ENCODE results near the gene EPHA8.

Gene EPHA8

GRCh38 chr1:22550021-22550420, 13.3 kb upstream of the EPHA8 start:
- DNase-seq (ENCODE audit: low read depth): no peak
- H3K4me3 ChIP-seq (ENCODE audit: low read depth, low read length): no peak overlapping the region
- TF ChIP-seq MYC (IDR thresholded peaks at IDR 0.05; ENCODE audit: low read depth, low read length): no peak
- no peak for TF ChIP-seq CTCF (IDR thresholded peaks at IDR 0.05; ENCODE audit: low read depth, low read length)
- TF ChIP-seq MAX (IDR thresholded peaks at IDR 0.05; ENCODE audit: low read depth, low read length): no peak
- no peak for TF ChIP-seq POLR2A (IDR thresholded peaks at IDR 0.05; ENCODE audit: extremely low read depth, insufficient read length)

GRCh38 chr1:22551591-22551990, 11.7 kb upstream of the EPHA8 start:
- H3K4me3 ChIP-seq (ENCODE audit: low read depth, low read length): no peak overlapping the region
- DNase-seq (ENCODE audit: low read depth): no peak
- TF ChIP-seq MAX (IDR thresholded peaks at IDR 0.05; ENCODE audit: low read depth, low read length) (no peak), CTCF (IDR thresholded peaks at IDR 0.05; ENCODE audit: low read depth, low read length) (no peak), POLR2A (IDR thresholded peaks at IDR 0.05; ENCODE audit: extremely low read depth, insufficient read length) (no peak), MYC (IDR thresholded peaks at IDR 0.05; ENCODE audit: low read depth, low read length) (no peak)

GRCh38 chr1:22552021-22552420, 11.3 kb upstream of the EPHA8 start:
- TF ChIP-seq CTCF (IDR thresholded peaks at IDR 0.05; ENCODE audit: low read depth, low read length) (no peak), POLR2A (IDR thresholded peaks at IDR 0.05; ENCODE audit: extremely low read depth, insufficient read length) (no peak), MAX (IDR thresholded peaks at IDR 0.05; ENCODE audit: low read depth, low read length) (no peak), MYC (IDR thresholded peaks at IDR 0.05; ENCODE audit: low read depth, low read length) (no peak)
- no peak for DNase-seq (ENCODE audit: low read depth)
- H3K4me3 ChIP-seq (ENCODE audit: low read depth, low read length): no peak overlapping the region

- no peak for DNase-seq (ENCODE audit: low read depth)
- no peak overlapping the region for H3K4me3 ChIP-seq (ENCODE audit: low read depth, low read length)
- no peak for TF ChIP-seq MAX (IDR thresholded peaks at IDR 0.05; ENCODE audit: low read depth, low read length)
- no peak for TF ChIP-seq POLR2A (IDR thresholded peaks at IDR 0.05; ENCODE audit: extremely low read depth, insufficient read length)
- TF ChIP-seq CTCF (IDR thresholded peaks at IDR 0.05; ENCODE audit: low read depth, low read length): no peak
- TF ChIP-seq MYC (IDR thresholded peaks at IDR 0.05; ENCODE audit: low read depth, low read length): no peak
These were observed 10.0 kb upstream of the EPHA8 start for GRCh38 chr1:22553104-22553880.

- no peak for DNase-seq (ENCODE audit: low read depth)
- no peak for TF ChIP-seq POLR2A (IDR thresholded peaks at IDR 0.05; ENCODE audit: extremely low read depth, insufficient read length)
- TF ChIP-seq MYC (IDR thresholded peaks at IDR 0.05; ENCODE audit: low read depth, low read length): no peak
- no peak for TF ChIP-seq CTCF (IDR thresholded peaks at IDR 0.05; ENCODE audit: low read depth, low read length)
- TF ChIP-seq MAX (IDR thresholded peaks at IDR 0.05; ENCODE audit: low read depth, low read length): no peak
- H3K4me3 ChIP-seq (ENCODE audit: low read depth, low read length): no peak overlapping the region
These were observed 9.2 kb upstream of the EPHA8 start for GRCh38 chr1:22553991-22554522.

Data from NB4 (cell line).